Fibroblast of lung (primary cell): Measurements from ENCODE around the gene OAT. TPM values are rescaled to one million over a fixed set of nuclear protein-coding genes. Genes with fewer than 3 reads are reported as not detected.

Source experiments
- DNase-seq, 2 donors: peaks; one replicate each; pipeline versions ENCODE4 v3.0.0 to v3.0.0-alpha.2; 2010; ENCODE audit warnings: low read depth in 2 of 2
- H2AFZ ChIP-seq: 2 replicates; pipeline ENCODE4 v1.5.1; 2012; ENCODE audit warnings: low read length, control low read depth, inconsistent platforms
- H3K27ac ChIP-seq: 2 replicates; pipeline ENCODE4 v1.5.1; 2011; ENCODE audit warnings: low read length, control low read depth; ENCODE audit not compliant: insufficient read depth
- H3K27me3 ChIP-seq: 2 replicates; pipeline ENCODE4 v1.5.1; 2011; ENCODE audit warnings: mild to moderate bottlenecking, low read length; ENCODE audit not compliant: control insufficient read depth, insufficient read depth
- H3K36me3 ChIP-seq: 2 replicates; pipeline ENCODE4 v1.5.1; 2011; ENCODE audit warnings: low read length; ENCODE audit not compliant: control insufficient read depth, insufficient read depth
- H3K4me1 ChIP-seq: 2 replicates; pipeline ENCODE4 v1.5.1; 2011; ENCODE audit warnings: low read length; ENCODE audit not compliant: control insufficient read depth, insufficient read depth; ENCODE audit errors: extremely low read depth
- H3K4me2 ChIP-seq: 2 replicates; pipeline ENCODE4 v1.5.1; 2011; ENCODE audit warnings: low read length, control low read depth; ENCODE audit not compliant: insufficient read depth; ENCODE audit errors: extremely low read depth
- H3K4me3 ChIP-seq, 4 experiments: fragments of 200-600 bp in 1 of 4; sonication (generic) in 1 of 4; replicated peaks in 1 of 4; 2 replicates each; pipeline ENCODE4 v1.5.1; 2011 to 2016; ENCODE audit warnings: low read length in 4 of 4, low read depth in 3 of 4, mild to moderate bottlenecking in 3 of 4, control low read depth in 2 of 4, inconsistent platforms in 1 of 4, mixed read lengths in 1 of 4; ENCODE audit not compliant: insufficient read depth in 1 of 4; ENCODE audit errors: control extremely low read depth in 1 of 4
- H3K79me2 ChIP-seq: 2 replicates; pipeline ENCODE4 v1.5.1; 2012; ENCODE audit warnings: mild to moderate bottlenecking, low read length, inconsistent platforms; ENCODE audit not compliant: control insufficient read depth, insufficient read depth
- H3K9ac ChIP-seq: 2 replicates; pipeline ENCODE4 v1.5.1; 2011; ENCODE audit warnings: mild to moderate bottlenecking, low read length, control low read depth; ENCODE audit not compliant: insufficient read depth
- H3K9me3 ChIP-seq: 2 replicates; pipeline ENCODE4 v1.5.1; 2012; ENCODE audit warnings: low read depth, low read length; ENCODE audit not compliant: control insufficient read depth, insufficient read depth
- H4K20me1 ChIP-seq: 2 replicates; pipeline ENCODE4 v1.5.1; 2011; ENCODE audit warnings: low read length; ENCODE audit not compliant: control insufficient read depth, insufficient read depth; ENCODE audit errors: extremely low read depth
- EZH2 ChIP-seq: IDR thresholded peaks from 2 replicates; pipeline ENCODE4 v1.5.1; 2012; ENCODE audit warnings: low read length, control low read depth, mild to moderate bottlenecking; ENCODE audit errors: missing control alignments
- polyA plus RNA-seq, 2 donors: library from polyadenylated mRNA; depleted of rRNA in 1 of 2; stranded (reverse) in 1 of 2; unstranded in 1 of 2; fragments of >200 nt; gene quantifications; 2 replicates each; pipeline ENCODE4 v1.2.1, GENCODE V29; 2011 to 2012; ENCODE audit warnings: missing spikeins in 1 of 2
- total RNA-seq: library from RNA; depleted of rRNA; stranded (reverse); fragments of >200 nt; gene quantifications from 2 replicates; pipeline ENCODE4 v1.2.1, GENCODE V29; 2014
- TF ChIP-seq, protein P1 (sequence below), 2 donors: IDR thresholded peaks in 1 of 2; conservative IDR thresholded peaks in 1 of 2; 1 replicate in 1 of 2; 2 replicates in 1 of 2; pipeline ENCODE4 v1.5.1; 2011 to 2012; ENCODE audit warnings: low read length in 2 of 2, control low read depth in 1 of 2, inconsistent platforms in 1 of 2, low read depth in 1 of 2, mild to moderate bottlenecking in 1 of 2

Gene OAT
- total and polyA plus RNA-seq, 2 donors (not counting 1 experiment from before 2014, with no cell fraction given): 147 to 227 TPM

DNA sequence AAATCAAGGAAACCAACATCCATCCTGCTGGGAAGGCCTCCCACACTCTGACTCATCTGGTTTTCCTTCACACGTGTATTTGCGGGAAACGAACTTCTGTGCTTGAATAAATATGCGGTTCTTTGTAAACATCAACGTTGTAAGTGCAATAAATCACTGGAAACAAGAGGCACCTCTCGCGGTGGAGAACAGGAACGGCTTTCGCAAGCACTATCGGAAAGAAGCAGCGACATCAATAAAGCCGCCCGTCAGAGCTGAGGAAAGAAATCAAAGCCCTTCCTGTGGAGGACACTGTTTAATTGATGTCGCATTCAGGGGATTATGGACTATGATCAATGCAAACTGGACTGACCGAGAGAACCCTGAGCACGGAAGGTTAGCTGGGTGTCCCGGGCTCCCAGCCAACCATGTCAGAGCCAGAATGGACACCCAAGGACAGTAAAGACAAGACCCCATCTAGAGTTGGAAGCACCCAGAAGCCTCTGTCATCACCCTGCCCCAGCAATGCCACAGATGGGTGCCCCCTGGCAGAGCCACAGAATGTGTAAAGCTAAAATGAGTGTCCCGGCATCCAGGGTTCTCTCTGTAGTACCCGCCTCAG, 37.6 kb downstream of the OAT start:
- Histone ChIP-seq H3K36me3 (no peaks in the 10 kb centered on the region), H4K20me1 (no peaks in the 10 kb centered on the region)
- DNase-seq: peak; percentile 17 to 60

DNA sequence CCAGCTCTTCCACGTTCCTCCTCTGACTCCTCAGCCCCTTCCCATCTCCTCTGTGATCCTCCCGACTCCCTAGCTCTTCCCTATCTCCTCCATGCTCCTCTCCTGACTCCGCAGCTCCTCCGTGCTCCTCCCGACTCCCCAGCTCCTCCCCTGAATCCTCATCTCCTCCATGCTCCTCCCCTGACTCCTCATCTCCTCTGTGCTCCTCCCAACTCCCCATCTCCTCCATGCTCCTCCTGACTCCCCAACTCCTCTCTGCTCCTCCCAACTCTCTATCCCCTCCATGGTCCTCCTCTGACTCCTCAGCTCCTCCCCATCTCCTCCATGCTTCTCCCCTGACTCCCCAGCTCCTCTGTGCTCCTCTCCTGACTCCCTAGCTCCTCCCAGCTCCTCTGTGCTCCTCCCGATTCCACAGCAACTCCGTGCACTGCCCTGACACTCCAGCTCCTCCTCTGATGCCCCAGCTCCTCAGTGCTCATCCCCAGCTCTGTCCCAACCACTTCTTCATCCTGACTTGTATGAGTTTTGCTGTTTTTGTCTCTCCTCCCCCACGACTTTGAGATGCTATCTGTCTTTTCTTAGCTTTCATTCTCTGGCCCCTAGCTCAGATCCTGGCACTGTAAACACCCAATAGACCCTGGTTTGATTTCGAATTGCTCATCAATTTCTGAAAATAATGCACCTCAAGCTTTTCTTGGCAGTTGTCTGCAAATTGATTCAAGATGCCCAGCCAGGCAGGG, 38.3 kb downstream of the OAT start:
- H4K20me1 ChIP-seq: no peaks in the 10 kb centered on the region
- H3K27ac ChIP-seq: no peak overlapping the region
- H2AFZ ChIP-seq: no peak overlapping the region
- TF ChIP-seq, protein P1, sequence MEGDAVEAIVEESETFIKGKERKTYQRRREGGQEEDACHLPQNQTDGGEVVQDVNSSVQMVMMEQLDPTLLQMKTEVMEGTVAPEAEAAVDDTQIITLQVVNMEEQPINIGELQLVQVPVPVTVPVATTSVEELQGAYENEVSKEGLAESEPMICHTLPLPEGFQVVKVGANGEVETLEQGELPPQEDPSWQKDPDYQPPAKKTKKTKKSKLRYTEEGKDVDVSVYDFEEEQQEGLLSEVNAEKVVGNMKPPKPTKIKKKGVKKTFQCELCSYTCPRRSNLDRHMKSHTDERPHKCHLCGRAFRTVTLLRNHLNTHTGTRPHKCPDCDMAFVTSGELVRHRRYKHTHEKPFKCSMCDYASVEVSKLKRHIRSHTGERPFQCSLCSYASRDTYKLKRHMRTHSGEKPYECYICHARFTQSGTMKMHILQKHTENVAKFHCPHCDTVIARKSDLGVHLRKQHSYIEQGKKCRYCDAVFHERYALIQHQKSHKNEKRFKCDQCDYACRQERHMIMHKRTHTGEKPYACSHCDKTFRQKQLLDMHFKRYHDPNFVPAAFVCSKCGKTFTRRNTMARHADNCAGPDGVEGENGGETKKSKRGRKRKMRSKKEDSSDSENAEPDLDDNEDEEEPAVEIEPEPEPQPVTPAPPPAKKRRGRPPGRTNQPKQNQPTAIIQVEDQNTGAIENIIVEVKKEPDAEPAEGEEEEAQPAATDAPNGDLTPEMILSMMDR (conservative IDR thresholded peaks at IDR 0.05 in 1 of 2, IDR thresholded peaks at IDR 0.05 in 1 of 2; ENCODE audit: low read depth in 1 of 2, low read length in 2 of 2): no peak
- TF ChIP-seq EZH2: no peak
- no peak overlapping the region for H3K4me2 ChIP-seq
- no peak for DNase-seq
- H3K27me3 ChIP-seq: no peaks in the 10 kb centered on the region
- no peaks in the 10 kb centered on the region for H3K4me1 ChIP-seq
- no peaks in the 10 kb centered on the region for H3K36me3 ChIP-seq
- H3K9ac ChIP-seq: no peak overlapping the region
- no peaks in the 10 kb centered on the region for H3K79me2 ChIP-seq
- no peaks in the 10 kb centered on the region for H3K9me3 ChIP-seq
- no peak overlapping the region for H3K4me3 ChIP-seq

More for the DNA sequence above, 37.6 kb downstream of the OAT start:
- Histone ChIP-seq H3K4me1 (no peaks in the 10 kb centered on the region), H3K4me2 (no peak overlapping the region), H3K9ac (no peak overlapping the region), H3K27ac (no peak overlapping the region), H3K4me3 (no peak overlapping the region), H3K27me3 (no peaks in the 10 kb centered on the region), H2AFZ (no peak overlapping the region), H3K9me3 (no peaks in the 10 kb centered on the region), H3K79me2 (no peaks in the 10 kb centered on the region)
- TF ChIP-seq, protein P1 (conservative IDR thresholded peaks at IDR 0.05 in 1 of 2, IDR thresholded peaks at IDR 0.05 in 1 of 2; ENCODE audit: low read depth in 1 of 2, low read length in 2 of 2): no peak
- no peak for TF ChIP-seq EZH2

DNA sequence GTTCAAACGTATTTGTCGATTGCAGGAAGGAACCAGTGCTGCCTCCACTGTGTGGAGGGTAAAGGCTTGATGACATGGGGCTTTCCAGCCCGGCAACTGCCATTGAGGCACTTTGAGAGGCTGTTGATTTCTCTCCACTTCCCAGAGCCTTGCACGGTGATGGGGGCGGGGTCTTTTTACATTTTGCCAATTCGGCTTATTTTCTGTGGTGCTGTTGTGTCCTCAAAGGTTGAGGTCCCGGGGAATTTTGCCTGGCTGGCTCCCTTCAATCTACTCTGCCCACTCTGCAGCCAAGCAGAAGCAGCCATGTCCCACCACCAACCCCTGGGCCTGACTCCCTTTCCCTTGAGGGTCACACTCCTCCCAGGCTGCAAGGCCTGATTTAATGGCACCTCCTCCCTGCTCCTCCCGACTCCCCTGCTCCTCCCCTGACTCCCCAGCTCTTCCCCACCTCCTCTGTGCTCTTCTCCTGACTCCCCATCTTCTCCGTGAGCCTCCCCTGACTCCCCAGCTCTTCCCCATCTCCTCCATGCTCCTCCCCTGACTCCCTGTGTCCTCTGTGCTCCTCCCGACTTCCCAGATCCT, 39.0 kb downstream of the OAT start:
- Histone ChIP-seq H3K27ac (no peak overlapping the region), H3K9ac (no peak overlapping the region), H4K20me1 (no peaks in the 10 kb centered on the region), H3K79me2 (no peaks in the 10 kb centered on the region), H3K4me2 (no peak overlapping the region), H3K36me3 (no peaks in the 10 kb centered on the region), H3K4me3 (no peak overlapping the region), H2AFZ (no peak overlapping the region), H3K27me3 (no peaks in the 10 kb centered on the region), H3K4me1 (no peaks in the 10 kb centered on the region), H3K9me3 (no peaks in the 10 kb centered on the region)
- no peak for DNase-seq
- no peak for TF ChIP-seq EZH2
- TF ChIP-seq, protein P1 (conservative IDR thresholded peaks at IDR 0.05 in 1 of 2, IDR thresholded peaks at IDR 0.05 in 1 of 2; ENCODE audit: low read depth in 1 of 2, low read length in 2 of 2): no peak
